MM.1S (cell line): ENCODE data around the gene NSD1.

ENCODE experiments used
- DNase-seq: peaks from one replicate; pipeline ENCODE4 v3.0.0-alpha.2; 2015
- H2AFZ ChIP-seq: fragments of 300-600 bp; sonication (generic); 2 replicates; pipeline ENCODE4 v1.6.0; 2016; ENCODE audit warnings: antibody characterized with exemption, low read length
- H3F3A ChIP-seq: fragments of 300-600 bp; sonication (generic); 2 replicates; pipeline ENCODE4 v1.6.1; 2016; ENCODE audit warnings: mild to moderate bottlenecking, antibody characterized with exemption, low read length, moderate library complexity, mixed read lengths; ENCODE audit not compliant: insufficient read depth
- H3K27ac ChIP-seq: fragments of 300-600 bp; sonication (generic); 2 replicates; pipeline ENCODE4 v1.5.1; 2016; ENCODE audit warnings: mild to moderate bottlenecking, low read length
- H3K27me3 ChIP-seq: fragments of 300-600 bp; sonication (generic); replicated peaks from 2 replicates; pipeline ENCODE4 v1.6.0; 2016; ENCODE audit warnings: low read length; ENCODE audit not compliant: insufficient read depth
- H3K36me3 ChIP-seq: fragments of 300-600 bp; sonication (generic); replicated peaks from 2 replicates; pipeline ENCODE4 v1.6.1; 2016; ENCODE audit warnings: mild to moderate bottlenecking, low read length, mixed read lengths; ENCODE audit not compliant: insufficient read depth
- H3K4me1 ChIP-seq: fragments of 300-600 bp; sonication (generic); 2 replicates; pipeline ENCODE4 v1.6.1; 2016; ENCODE audit warnings: low read length, mixed read lengths
- H3K4me2 ChIP-seq: fragments of 300-600 bp; sonication (generic); 2 replicates; pipeline ENCODE4 v1.6.0; 2016; ENCODE audit warnings: low read depth, low read length
- H3K4me3 ChIP-seq: fragments of 300-600 bp; sonication (generic); 2 replicates; pipeline ENCODE4 v1.5.1; 2016; ENCODE audit warnings: low read length, mixed read lengths
- H3K79me2 ChIP-seq: fragments of 300-600 bp; sonication (generic); 2 replicates; pipeline ENCODE4 v1.6.1; 2016; ENCODE audit warnings: mixed run types, low read length, mixed read lengths
- H3K9ac ChIP-seq: fragments of 300-600 bp; sonication (generic); 2 replicates; pipeline ENCODE4 v1.6.1; 2016; ENCODE audit warnings: low read length, mixed read lengths
- H3K9me2 ChIP-seq: fragments of 300-600 bp; sonication (generic); replicated peaks from 2 replicates; pipeline ENCODE4 v1.6.1; 2016; ENCODE audit warnings: mild to moderate bottlenecking, low read length, mixed read lengths; ENCODE audit not compliant: insufficient read depth
- H3K9me3 ChIP-seq: fragments of 300-600 bp; sonication (generic); replicated peaks from 2 replicates; pipeline ENCODE4 v1.6.1; 2016; ENCODE audit warnings: mild to moderate bottlenecking, low read length, mixed read lengths; ENCODE audit not compliant: insufficient read depth
- H4K20me1 ChIP-seq: fragments of 300-600 bp; sonication (generic); 2 replicates; pipeline ENCODE4 v1.6.1; 2016; ENCODE audit warnings: mild to moderate bottlenecking, low read length, moderate library complexity, mixed read lengths; ENCODE audit not compliant: insufficient read depth
- CTCF ChIP-seq: fragments of 300-600 bp; sonication (generic); IDR thresholded peaks from 2 replicates; pipeline ENCODE4 v1.5.1; 2016; ENCODE audit warnings: antibody characterized with exemption, low read length, mixed read lengths
- EZH2 ChIP-seq: fragments of 300-600 bp; sonication (generic); optimal IDR thresholded peaks from 2 replicates; pipeline ENCODE3; 2017; ENCODE audit warnings: low read depth, mild to moderate bottlenecking, antibody characterized with exemption, low read length, mixed read lengths
- EZH2phosphoT487 ChIP-seq: fragments of 300-600 bp; sonication (generic); IDR thresholded peaks from 2 replicates; pipeline ENCODE4 v1.6.1; 2018; ENCODE audit warnings: antibody characterized with exemption, low read length

Gene NSD1

GRCh38 chr5:177269976-177270375, 136.4 kb downstream of the NSD1 start:
- no peak for DNase-seq
- Histone ChIP-seq H3F3A (no peaks in the 10 kb centered on the region), H3K9me3 (no peaks in the 10 kb centered on the region), H3K9ac (no peak overlapping the region), H3K4me3 (no peak overlapping the region), H3K79me2 (no peaks in the 10 kb centered on the region), H3K36me3 (no peaks in the 10 kb centered on the region; the same call in 1 of the 2 replicates), H3K9me2 (no peaks in the 10 kb centered on the region), H3K4me2 (no peak overlapping the region), H3K27ac (no peak overlapping the region), H3K27me3 (no peaks in the 10 kb centered on the region), H4K20me1 (no peaks in the 10 kb centered on the region), H2AFZ (no peak overlapping the region), H3K4me1 (no peaks in the 10 kb centered on the region)
- no peak for TF ChIP-seq EZH2
- no peak for TF ChIP-seq EZH2phosphoT487
- TF ChIP-seq CTCF, result no peak

GRCh38 chr5:177270653-177271052, 137.1 kb downstream of the NSD1 start:
- Histone ChIP-seq H3K27me3 (no peaks in the 10 kb centered on the region), H3F3A (no peaks in the 10 kb centered on the region), H3K9ac (no peak overlapping the region), H3K36me3 (no peaks in the 10 kb centered on the region; the same call in 1 of the 2 replicates), H3K79me2 (no peaks in the 10 kb centered on the region), H3K4me2 (no peak overlapping the region), H3K9me3 (no peaks in the 10 kb centered on the region), H4K20me1 (no peaks in the 10 kb centered on the region), H3K9me2 (no peaks in the 10 kb centered on the region), H3K4me3 (no peak overlapping the region), H3K27ac (no peak overlapping the region), H3K4me1 (no peaks in the 10 kb centered on the region), H2AFZ (no peak overlapping the region)
- no peak for TF ChIP-seq EZH2phosphoT487
- TF ChIP-seq CTCF, result no peak
- TF ChIP-seq EZH2, result no peak
- no peak for DNase-seq

- Histone ChIP-seq H3K27ac (no peak overlapping the region), H3K4me1 (no peaks in the 10 kb centered on the region), H3K9me2 (no peaks in the 10 kb centered on the region), H3K9ac (no peak overlapping the region), H3K27me3 (no peaks in the 10 kb centered on the region), H3K9me3 (no peaks in the 10 kb centered on the region), H3F3A (no peaks in the 10 kb centered on the region), H3K36me3 (no peaks in the 10 kb centered on the region; the same call in 1 of the 2 replicates), H3K79me2 (no peaks in the 10 kb centered on the region), H2AFZ (no peak overlapping the region), H3K4me3 (no peak overlapping the region), H4K20me1 (no peaks in the 10 kb centered on the region), H3K4me2 (no peak overlapping the region)
- no peak for TF ChIP-seq EZH2
- TF ChIP-seq EZH2phosphoT487, result no peak
- no peak for TF ChIP-seq CTCF
- no peak for DNase-seq
These were observed 137.5 kb downstream of the NSD1 start for GRCh38 chr5:177271113-177271512.
